Fibroblast of skin of back (primary cell): ENCODE results near the gene CACHD1.

Experiments
- DNase-seq: peaks from one replicate; pipeline ENCODE4 v3.0.0-alpha.2; 2013

Gene CACHD1

GRCh38 chr1:64523413-64524337 is 53.7 kb downstream of the CACHD1 start:
- no peak for DNase-seq

- no peak for DNase-seq
Observed at GRCh38 chr1:64524614-64525013, 54.7 kb downstream of the CACHD1 start.

- no peak for DNase-seq
Observed at GRCh38 chr1:64525116-64525686, 55.3 kb downstream of the CACHD1 start.

GRCh38 chr1:64526312-64526711 is 56.4 kb downstream of the CACHD1 start:
- no peak for DNase-seq

GRCh38 chr1:64527165-64527564 is 57.2 kb downstream of the CACHD1 start:
- DNase-seq, result no peak

GRCh38 chr1:64527786-64528185 is 57.9 kb downstream of the CACHD1 start:
- no peak for DNase-seq

- peak; percentile 40 for DNase-seq
Observed at GRCh38 chr1:64530969-64531692, 61.2 kb downstream of the CACHD1 start.

- DNase-seq, result no peak
Observed at GRCh38 chr1:64532646-64533045, 62.7 kb downstream of the CACHD1 start.

- DNase-seq, result peak; percentile 62
Observed at GRCh38 chr1:64535938-64536835, 66.3 kb downstream of the CACHD1 start.

GRCh38 chr1:64536836-64537490 is 67.0 kb downstream of the CACHD1 start:
- DNase-seq, result no peak

- DNase-seq, result no peak
Observed at GRCh38 chr1:64537942-64538341, 68.0 kb downstream of the CACHD1 start.

- no peak for DNase-seq
Observed at GRCh38 chr1:64538389-64538788, 68.5 kb downstream of the CACHD1 start.

GRCh38 chr1:64539289-64539688 is 69.4 kb downstream of the CACHD1 start:
- DNase-seq, result no peak

- peak; percentile 73 for DNase-seq
Observed at GRCh38 chr1:64539781-64540218, 69.9 kb downstream of the CACHD1 start.

GRCh38 chr1:64540265-64540791 is 70.4 kb downstream of the CACHD1 start:
- DNase-seq, result peak; percentile 38

- DNase-seq, result no peak
Observed at GRCh38 chr1:64542118-64542517, 72.2 kb downstream of the CACHD1 start.

- no peak for DNase-seq
Observed at GRCh38 chr1:64543831-64544230, 73.9 kb downstream of the CACHD1 start.

GRCh38 chr1:64545118-64545843 is 75.4 kb downstream of the CACHD1 start:
- no peak for DNase-seq

- peak; percentile 50 for DNase-seq
Observed at GRCh38 chr1:64546013-64546412, 76.1 kb downstream of the CACHD1 start.

GRCh38 chr1:64549464-64550239 is 79.7 kb downstream of the CACHD1 start:
- DNase-seq, result no peak
